Umbilical cord (tissue), 2 donors: ENCODE data around the gene MFAP5. TPM values are rescaled to one million over a fixed set of nuclear protein-coding genes. Genes with fewer than 3 reads are reported as not detected.

Experiments used
- DNase-seq: peaks from one replicate; pipeline ENCODE4 v3.0.0-alpha.2; 2015; ENCODE audit warnings: low spot score
- total RNA-seq: library from RNA; depleted of rRNA; stranded (reverse); fragments of >200 nt; gene quantifications from one replicate; pipeline ENCODE4 v1.2.3, GENCODE V29; 2014; ENCODE audit warnings: low replicate concordance; ENCODE audit not compliant: insufficient read depth

MFAP5 gene, protein sequence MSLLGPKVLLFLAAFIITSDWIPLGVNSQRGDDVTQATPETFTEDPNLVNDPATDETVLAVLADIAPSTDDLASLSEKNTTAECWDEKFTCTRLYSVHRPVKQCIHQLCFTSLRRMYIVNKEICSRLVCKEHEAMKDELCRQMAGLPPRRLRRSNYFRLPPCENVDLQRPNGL
- total RNA-seq: 53.0 TPM

DNA sequence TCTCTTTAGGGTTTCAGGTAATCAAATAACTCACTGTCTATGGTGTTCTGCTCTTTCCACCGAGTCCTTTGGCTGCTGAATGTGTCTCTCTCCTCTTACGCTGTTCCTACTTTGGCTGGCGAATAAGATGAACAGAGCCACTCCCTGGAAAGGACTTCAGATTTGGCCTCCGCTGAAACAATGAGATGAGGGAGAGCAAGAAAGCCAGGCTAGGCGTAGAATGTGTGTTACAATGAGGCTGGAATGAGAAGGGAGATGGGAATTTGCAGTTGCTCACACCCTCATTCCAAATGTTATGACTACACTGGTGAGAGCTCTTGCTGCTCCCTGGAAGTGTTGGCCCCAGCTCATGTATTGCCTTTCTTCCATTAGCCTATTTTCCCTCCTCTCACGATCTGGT lies at the start of gene MFAP5:
Gene MFAP5, minus strand, starts transcription at position 234 of the 400 bp plus-strand sequence. CDS start 722 bp downstream, outside the sequence.
- DNase-seq: no peak

DNA sequence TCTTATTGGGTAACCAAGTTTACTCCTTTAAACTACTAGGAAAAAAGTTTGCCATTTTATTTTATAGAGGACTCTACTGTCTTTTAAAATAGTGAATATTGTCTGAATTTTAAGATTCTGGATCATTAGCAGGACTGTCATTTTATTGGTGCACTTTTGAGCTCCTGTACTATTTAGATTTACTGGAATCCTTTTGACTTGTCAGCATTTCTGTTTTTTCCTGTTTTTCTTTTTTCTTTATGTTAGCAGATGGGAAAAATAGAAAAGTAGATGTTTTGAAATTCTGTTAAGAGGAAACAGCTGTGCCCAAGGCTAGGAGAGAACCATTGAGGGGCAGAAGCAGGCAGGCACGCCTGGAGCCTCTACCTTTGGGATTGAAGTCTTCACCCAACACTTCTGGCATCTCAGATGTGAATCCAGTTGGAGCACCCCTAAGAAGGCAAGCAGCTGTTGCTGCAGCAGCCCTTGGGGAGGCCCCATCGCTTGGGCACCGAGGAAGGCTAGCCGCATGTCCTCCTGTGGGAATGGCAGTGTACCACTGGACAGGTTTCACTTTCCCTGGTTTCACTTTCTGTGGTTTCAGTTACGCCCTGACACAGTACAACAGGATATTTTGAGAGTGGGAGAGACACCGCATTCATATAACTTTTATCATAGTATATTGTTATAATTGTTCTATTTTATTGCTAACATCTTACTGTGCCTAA lies 46.7 kb upstream of the MFAP5 start:
- DNase-seq: no peak

- no peak for DNase-seq
Observed at GRCh38 chr12:8702159-8702558, 39.5 kb upstream of the MFAP5 start.

DNA sequence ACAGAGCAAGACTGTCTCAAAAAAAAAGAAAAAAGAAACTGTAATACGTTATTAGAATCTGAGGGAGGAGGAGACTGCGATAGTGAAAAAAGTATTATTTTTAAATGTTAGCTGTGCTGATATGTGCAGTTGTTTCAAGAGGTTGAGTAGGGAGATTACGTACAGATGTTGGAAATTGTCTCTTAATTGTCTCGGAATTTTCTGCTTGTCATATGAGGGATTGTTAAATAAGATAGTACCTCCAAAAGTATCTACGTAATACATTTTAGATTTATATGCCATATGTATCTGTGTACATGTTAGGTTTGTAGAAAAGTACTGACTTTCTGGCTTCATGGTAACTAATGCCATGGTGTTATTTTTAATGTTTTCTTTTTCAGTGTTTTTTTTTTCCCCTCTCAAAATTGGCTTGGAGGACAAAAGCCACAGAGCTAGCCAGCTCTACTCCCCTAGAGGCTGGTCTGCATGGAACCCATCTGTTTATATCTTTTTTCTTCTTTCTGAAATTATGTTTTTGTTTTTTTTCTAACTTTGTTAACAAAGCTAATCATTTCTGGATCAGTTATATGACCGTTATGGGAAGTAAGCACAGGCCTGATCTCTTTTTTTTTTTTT lies 38.5 kb upstream of the MFAP5 start:
- DNase-seq: no peak

DNA sequence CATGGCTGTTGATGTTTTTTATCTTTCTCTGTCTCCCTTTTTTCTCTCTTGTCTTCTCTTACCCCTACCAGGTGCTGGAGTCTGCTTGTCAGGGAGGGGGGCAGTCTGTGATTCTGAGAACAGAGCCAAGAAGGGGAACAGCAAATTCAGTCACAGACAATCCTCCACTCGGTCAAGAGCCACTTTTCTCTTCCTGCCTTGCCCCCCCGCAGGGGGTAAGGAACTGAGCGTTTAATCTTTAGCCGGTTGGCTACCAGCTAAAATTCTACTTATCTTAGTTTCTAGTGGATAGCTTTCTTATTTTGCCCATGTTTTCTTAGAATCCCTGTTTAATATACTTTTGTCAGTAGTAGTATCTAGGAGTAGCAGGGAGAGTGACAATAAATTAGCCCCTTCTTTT lies 37.1 kb upstream of the MFAP5 start:
- DNase-seq: no peak

- peak; percentile 28 for DNase-seq
Observed at GRCh38 chr12:8698879-8699278, 36.3 kb upstream of the MFAP5 start.

DNA sequence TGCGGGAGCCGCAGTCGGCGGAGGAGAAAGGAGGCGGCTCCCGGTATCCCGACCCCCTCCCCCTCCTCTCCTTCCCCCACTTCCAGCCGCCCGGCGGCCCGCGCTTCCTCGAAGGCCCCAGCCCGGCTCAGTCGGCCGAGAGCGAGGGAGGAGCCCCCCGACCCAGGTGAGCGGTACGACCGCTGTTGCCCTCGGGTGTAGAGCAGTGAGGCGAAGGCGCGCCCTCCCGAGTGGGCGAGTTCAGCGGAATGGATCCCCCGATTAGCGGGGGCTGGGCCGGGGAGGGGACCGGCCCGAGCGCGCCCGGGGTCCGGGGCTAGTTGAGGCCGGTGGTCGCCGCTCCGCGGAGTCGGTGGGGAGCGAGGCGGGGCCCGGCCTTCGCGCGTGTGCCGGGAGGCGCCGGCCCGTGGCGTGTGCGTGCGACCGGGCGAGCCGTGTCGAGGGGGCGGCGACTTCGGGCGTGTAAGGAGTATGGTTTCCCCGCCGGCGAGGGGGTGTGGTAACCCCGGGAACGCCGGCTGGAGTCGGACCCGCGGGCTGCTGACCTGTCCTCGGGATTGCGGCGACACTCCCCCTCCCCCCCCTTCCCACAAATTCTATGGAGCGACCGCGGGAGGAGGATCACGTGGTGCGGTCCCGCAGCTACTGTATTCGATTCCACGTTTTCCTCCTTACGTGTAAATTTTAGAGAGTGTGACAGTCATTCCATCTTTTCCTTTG lies 35.7 kb upstream of the MFAP5 start:
- DNase-seq: peak; percentile 57

DNA sequence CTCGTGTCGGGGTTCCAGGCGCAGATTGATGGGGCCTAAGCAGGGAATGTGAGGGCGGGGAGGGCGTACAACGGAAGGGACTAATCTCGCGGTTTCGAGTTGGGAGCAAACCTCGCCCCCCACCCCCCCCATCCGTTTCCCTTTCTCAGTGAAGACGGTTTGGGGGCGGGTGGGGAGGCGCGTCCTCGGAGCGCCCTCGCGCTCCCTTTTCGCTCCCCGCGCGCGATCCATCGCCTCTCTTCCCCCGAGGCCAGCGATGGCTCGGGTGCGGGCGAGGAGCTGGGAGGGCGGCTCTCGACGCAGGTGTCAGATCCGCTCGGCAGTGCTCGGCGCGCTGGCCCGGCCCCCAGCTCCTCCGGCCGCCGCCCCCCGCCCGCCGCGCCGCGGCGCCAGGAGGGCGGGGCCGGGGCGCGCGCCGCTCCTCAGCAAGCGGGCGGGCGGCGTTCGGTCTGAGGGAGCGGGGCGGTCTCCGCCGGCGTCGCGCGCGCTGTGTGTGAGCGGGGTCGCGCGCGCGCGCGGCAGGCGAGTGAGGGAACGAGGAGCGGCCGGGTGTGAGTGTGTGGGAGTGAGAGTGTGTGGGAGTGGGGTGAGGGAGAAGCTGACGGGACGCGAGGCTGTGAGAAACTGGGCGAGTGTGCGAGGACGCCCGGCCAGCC lies 35.0 kb upstream of the MFAP5 start, which contains the start of gene RIMKLB:
Gene RIMKLB, plus strand, starts transcription at position 516 of the 656 bp plus-strand sequence. CDS start 15,876 bp downstream, outside the sequence.
- peak; percentile 91 for DNase-seq

GRCh38 chr12:8697120-8697475 lies 34.5 kb upstream of the MFAP5 start:
- DNase-seq: peak; percentile 76

DNA sequence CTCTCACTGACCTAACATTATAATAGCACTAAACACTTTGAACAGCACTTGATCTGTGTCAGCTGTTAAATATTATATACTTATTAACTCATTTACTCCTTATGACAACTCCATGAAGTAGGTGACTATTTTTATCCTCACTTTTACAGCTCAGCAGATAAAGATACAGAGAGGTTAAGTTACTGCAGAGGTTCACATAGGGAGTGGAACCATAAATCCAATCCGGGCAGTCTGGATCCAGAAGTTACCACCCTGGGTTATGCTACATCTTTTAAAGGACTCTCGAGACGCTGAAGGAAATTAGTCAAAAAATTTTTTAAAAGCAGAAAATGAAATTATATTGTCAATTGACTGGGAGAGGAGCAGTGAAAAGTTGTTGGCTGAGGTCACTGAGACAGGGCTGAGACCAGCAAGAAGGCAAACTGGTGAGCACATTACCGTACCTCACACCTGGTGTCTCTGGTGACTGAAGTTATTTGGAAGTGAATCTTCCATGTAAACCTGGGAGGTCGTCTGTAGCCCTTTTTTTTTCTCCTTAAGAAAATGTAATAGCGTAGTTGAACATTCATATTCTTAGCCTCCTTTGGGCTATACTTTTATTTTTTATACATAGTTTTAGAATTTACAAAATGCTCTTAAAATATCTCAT lies 33.9 kb upstream of the MFAP5 start:
- DNase-seq: no peak

DNA sequence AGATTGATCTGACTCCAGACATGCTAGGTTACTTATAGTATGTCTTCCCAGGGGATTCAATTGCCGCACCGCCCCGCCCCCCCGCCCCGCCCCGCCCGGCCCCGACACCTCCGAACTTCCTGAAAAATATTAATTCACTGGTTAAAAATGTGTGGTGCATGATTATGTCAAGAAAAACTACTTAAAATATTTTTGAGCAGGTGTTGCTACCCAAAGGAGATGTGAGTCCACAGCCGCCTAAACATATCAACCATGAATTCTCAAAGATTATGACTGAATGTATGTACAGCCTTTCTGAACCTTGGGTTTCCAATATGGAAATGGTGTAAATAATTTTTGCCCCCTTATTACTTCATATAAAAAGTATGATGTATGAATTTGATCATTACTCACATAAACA lies 32.5 kb upstream of the MFAP5 start:
- no peak for DNase-seq

GRCh38 chr12:8692573-8692972 lies 29.9 kb upstream of the MFAP5 start:
- DNase-seq: peak; percentile 98

- peak; percentile 28 for DNase-seq
Observed at GRCh38 chr12:8689681-8690080, 27.1 kb upstream of the MFAP5 start.

DNA sequence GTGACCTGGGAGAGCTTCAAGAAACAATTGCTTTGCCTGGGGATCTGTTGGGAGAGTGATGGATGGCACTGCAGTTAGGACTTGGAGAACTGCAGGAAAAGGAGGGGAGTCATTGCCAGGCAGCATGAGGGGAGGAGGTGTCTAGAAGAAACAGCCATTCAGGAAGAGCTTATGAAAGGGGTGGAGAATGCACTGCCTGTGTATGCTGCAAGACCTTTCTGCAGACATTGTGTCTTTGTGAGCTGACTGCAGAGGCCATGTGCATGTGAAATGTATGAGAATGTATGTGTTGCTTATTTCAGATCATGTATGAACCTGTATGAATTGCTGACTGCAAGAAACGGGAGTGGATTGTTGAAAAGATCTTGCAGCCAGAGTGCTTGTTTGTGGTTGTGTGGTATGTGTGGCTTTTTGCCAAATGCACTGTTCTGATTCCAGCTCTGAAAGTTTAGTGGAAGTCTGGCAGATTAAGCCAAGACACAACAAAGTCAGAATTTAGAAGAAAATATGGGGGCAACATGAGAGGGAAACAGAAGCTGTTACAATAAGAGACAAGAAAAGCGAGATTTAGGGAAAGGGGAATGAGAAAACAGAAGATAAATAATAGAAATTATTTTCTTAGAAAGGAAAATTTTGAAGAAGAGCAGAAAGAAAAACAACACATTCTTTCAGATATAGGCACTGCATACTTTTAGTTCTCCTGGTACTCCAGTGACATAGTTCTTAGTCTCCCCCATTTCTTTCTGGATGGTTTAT lies 25.4 kb upstream of the MFAP5 start:
- peak; percentile 98 for DNase-seq

DNA sequence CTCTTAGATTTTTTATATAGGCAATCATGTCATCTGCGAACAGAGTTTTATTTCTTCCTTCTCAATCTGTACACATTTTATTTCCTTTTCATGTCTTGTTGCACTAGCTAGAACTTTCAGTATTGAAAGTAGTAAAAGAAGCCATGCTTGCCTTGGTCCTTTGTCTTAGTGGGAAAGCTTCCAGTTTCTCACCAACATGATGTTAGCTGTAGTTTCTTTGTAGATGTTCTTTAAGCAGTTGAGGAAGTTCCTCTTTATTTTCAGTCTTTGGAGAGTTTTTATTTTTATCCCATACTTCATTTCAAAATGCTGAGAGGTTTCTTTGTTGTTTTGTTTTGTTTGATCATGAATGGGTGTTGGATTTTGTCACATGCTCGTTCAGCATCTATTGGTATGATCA lies 22.4 kb upstream of the MFAP5 start:
- DNase-seq: no peak

GRCh38 chr12:8681129-8681884 lies 18.7 kb upstream of the MFAP5 start:
- DNase-seq: peak; percentile 77

DNA sequence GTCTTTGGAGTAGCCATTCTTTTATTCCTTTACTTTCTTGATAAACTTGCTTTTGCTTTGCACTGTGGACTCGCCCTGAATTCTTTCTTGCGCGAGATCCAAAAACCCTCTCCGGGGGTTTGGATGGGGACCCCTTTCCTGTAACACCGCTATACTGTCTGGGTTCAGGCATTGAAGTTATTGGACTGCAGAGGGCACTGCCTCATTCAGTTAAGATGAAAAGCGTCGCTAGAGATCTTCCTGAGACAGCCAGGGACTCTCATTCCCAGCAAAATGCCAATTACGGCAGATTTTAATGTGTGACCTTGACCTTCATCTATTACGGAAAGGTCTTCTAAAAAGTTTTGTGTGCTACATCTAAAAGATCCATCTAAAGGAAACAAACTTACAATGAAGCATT lies 17.9 kb upstream of the MFAP5 start:
- no peak for DNase-seq

- peak; percentile 77 for DNase-seq
Observed at GRCh38 chr12:8678661-8679111, 16.1 kb upstream of the MFAP5 start.

DNA sequence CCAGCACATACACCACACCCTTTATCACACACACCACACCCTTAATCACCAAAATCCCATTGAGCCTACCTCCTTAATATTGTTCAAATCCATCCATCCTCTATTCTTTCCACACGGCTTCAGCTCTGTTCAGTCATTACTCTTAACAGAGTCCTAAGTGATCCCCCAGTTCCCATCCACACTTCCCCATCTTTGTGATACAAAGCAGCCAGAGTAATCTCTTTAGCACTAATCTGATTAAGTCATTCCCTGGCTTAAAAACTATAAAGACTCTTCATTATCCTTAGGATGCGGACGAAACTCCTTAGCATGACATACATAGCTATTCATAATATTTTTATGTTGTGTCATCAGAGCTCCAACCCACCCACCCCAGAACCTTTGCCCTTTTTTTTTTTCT lies 14.7 kb upstream of the MFAP5 start:
- no peak for DNase-seq

DNA sequence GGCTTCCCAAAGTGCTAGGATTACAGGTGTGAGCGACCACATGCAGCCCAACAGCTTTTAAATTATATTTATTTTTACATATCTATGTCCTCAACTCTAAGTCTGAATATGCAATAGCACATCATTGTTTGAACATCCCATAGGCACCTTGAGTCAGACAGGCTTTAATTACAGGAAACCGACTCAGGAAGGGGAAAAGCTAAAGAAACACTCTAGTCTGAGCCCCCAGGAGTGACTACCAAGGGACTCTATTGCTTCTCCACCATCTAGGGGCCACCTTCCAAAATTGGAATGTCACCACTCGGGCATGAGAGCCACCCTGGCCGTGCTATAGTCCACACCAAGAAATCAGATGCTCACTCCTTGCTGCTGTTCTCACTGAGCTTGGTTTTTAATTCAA lies 14.0 kb upstream of the MFAP5 start:
- no peak for DNase-seq
